GM21825 (cell line): ENCODE measurements around the gene FGD4.

Experiments
- ATAC-seq: cut with Tn5 transposase; IDR thresholded peaks from one replicate; pipeline ENCODE4 v1.9.1; 2021; ENCODE audit warnings: mild to moderate bottlenecking, moderate library complexity; ENCODE audit not compliant: unreplicated experiment

The FGD4 gene

GRCh38 chr12:32659908-32660440 lies 260.6 kb downstream of the FGD4 start:
- no peak for ATAC-seq

GRCh38 chr12:32661706-32662105 lies 262.3 kb downstream of the FGD4 start:
- no peak for ATAC-seq

DNA sequence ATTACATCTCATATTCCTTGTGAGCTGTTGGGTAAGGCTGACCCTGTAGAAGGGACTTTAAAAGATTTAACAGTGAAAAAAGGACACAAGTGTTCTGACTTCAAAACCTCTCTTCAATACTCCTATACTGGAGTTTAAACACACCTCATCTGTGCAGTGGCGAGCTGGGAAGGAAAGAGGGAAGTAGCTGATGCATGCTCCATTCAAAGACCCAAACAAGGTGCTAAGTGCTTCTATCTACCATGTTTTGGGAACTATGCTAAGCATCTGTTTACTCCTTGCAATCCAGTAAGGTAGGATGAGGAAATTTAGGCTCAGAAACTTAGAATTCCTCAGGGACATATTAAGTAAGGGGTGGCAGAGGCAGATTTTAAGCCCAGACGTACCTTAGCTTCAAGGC lies 263.3 kb downstream of the FGD4 start:
- ATAC-seq, result no peak

DNA sequence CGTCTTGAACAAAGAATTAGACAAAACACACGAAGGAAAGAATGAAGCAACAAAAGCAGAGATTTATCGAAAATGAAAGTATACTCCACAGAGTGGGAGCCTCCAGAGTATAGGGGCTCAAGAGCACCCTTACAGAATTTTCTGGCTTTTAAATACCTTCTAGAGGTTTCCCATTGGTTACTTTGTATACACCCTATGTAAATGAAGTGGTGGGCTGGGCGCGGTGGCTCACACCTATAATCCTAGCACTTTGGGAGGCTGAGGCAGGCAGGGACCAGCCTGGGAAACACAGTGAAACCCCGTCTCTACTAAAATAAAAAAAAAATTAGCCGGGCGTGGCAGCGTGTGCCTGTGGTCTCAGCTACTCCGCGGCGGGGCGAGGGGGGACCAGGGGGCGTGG lies 266.7 kb downstream of the FGD4 start:
- ATAC-seq, result no peak

DNA sequence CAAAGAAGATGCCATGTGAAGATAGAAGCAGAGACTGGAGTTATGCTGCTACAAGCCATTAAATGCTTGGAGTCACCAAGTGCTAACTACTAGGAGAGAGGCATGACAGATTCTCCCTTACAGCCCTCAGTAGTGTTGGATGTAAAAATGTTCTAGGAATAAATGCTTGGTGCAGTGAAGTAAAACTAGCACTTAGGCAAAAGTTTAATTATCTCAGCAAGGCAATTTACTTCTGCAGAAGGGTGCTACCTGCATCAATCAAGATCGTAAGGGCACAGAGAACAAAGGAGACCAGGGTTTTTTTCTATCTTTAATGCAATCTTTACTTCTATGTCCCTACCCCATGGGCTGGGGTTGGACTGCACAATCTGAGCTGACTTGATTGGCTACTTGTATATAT lies 270.2 kb downstream of the FGD4 start:
- no peak for ATAC-seq

GRCh38 chr12:32671930-32672780 lies 272.8 kb downstream of the FGD4 start:
- ATAC-seq, result no peak

- peak; percentile 96 for ATAC-seq
Measured at GRCh38 chr12:32679091-32679919, 279.9 kb downstream of the FGD4 start, which contains the start of gene DNM1L. DNM1L (plus strand) TSS chr12:32679301; CDS start chr12:32679364, 63 bp downstream.

- ATAC-seq, result no peak
Measured at GRCh38 chr12:32679920-32680237, 280.5 kb downstream of the FGD4 start.

DNA sequence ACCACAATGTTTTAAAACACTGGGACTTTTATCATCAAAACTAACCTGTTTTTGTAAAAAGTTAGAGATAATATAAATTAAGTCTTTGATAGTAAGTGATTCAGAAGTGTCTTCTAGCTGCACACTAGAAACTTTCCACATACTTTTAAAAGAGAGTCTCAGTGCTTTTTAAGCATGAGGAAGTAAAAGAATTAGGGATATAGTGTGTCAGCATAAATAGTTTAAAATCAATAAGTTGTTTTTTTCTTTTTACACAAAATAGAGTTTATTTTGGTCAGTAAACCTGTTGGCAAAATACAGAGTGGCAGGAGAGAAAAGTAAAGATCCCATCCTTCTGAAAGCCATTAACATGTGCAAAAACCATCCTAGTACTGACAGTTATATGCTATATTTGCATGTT lies 281.4 kb downstream of the FGD4 start:
- ATAC-seq, result no peak

GRCh38 chr12:32681272-32681671 lies 281.9 kb downstream of the FGD4 start:
- no peak for ATAC-seq

DNA sequence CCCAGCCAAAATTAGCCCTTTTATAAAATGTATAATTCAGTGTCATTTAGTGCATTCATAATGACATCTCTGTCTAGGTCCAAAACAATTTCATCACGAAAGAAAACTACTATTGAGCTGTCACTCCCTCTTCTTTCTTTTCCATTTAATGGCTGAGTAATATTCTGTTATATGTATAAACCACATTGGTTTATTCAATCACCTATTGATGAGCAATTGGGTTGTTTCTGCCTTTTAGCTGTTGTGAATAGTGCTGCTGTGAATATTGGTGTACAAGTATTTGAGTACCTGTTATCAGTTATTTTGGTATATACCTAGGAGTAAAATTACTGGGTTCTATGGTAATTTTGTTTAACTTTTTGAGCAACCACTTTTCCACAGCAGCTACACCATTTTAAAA lies 287.0 kb downstream of the FGD4 start:
- ATAC-seq, result no peak

GRCh38 chr12:32688786-32689185 lies 289.4 kb downstream of the FGD4 start:
- no peak for ATAC-seq

DNA sequence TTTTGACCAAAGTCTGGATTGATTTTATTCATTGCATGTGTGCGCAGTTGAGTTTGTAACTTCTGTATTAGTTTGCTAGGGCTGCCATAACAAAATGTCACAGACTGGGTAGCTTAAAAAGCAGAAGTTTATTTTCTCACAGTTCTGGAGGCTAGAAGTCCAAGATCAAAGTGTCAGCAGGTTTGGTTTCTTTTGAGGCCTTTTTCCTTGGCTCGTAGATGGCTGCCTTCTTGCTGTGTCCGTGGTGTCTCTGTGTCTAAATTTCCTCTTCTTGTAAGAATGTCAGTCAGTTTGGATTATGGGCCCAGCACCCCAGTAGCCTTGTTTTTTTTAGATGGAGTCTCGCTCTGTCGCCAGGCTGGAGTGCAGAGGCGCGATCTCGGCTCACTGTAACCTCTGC lies 291.6 kb downstream of the FGD4 start:
- no peak for ATAC-seq

DNA sequence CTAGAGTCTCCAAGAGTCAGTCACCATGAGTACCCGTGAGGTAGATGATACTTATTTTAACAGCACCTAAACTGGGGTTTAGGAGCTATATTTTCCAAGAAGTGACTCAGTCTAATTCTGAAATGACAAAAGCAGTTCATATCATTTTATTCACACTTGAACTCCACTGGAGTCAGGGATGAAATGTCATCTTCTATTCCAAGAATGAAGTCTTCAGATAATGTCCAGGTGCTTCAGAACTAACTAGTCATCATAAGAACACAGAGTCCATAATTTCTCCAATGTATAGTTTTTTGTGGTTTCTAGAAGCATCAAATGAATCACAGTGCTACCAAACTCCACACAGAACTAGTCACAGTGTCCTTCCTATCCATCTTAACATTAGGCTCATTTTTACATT lies 293.0 kb downstream of the FGD4 start:
- ATAC-seq, result no peak

GRCh38 chr12:32693036-32693435 lies 293.7 kb downstream of the FGD4 start:
- ATAC-seq, result no peak
